ENCODE data around the gene ZBED4.
"Not testable (repeated sequence)": the region's sequence is repeated elsewhere in the genome, so short reads cannot be mapped to it uniquely, and the experiment has no call there.

ZBED4 gene

GRCh38 chr22:49812838-49813237 is 40.8 kb upstream of the ZBED4 start:
- no peak for TF ChIP-seq CTCF (conservative IDR thresholded peaks at IDR 0.05; ENCODE audit: low read length)
- H3K4me3 ChIP-seq (ENCODE audit: low read length) = no peak overlapping the region
- peak; percentile 26 for DNase-seq (ENCODE audit: low read depth)

- no peak for DNase-seq (ENCODE audit: low read depth)
- no peak overlapping the region for H3K4me3 ChIP-seq (ENCODE audit: low read length)
- no peak for TF ChIP-seq CTCF (conservative IDR thresholded peaks at IDR 0.05; ENCODE audit: low read length)
These were observed 39.4 kb upstream of the ZBED4 start for GRCh38 chr22:49814164-49814686.

- H3K4me3 ChIP-seq (ENCODE audit: low read length) = no peak overlapping the region
- TF ChIP-seq CTCF (conservative IDR thresholded peaks at IDR 0.05; ENCODE audit: low read length) = no peak
- DNase-seq (ENCODE audit: low read depth) = no peak
These were observed 38.8 kb upstream of the ZBED4 start for GRCh38 chr22:49814856-49815255.

- TF ChIP-seq CTCF (conservative IDR thresholded peaks at IDR 0.05; ENCODE audit: low read length) = no peak
- DNase-seq (ENCODE audit: low read depth) = no peak
- no peak overlapping the region for H3K4me3 ChIP-seq (ENCODE audit: low read length)
These were observed 38.0 kb upstream of the ZBED4 start for GRCh38 chr22:49815641-49816091.

- no peak overlapping the region for H3K4me3 ChIP-seq (ENCODE audit: low read length)
- no peak for TF ChIP-seq CTCF (conservative IDR thresholded peaks at IDR 0.05; ENCODE audit: low read length)
- DNase-seq (ENCODE audit: low read depth) = no peak
These were observed 36.3 kb upstream of the ZBED4 start for GRCh38 chr22:49817359-49817758.

- H3K4me3 ChIP-seq (ENCODE audit: low read length) = no peak overlapping the region
- peak; percentile 14; the same call in 1 of the 2 replicates for TF ChIP-seq CTCF (conservative IDR thresholded peaks at IDR 0.05; ENCODE audit: low read length)
- DNase-seq (ENCODE audit: low read depth) = no peak
These were observed 32.7 kb upstream of the ZBED4 start for GRCh38 chr22:49820984-49821383.

GRCh38 chr22:49821741-49822140 is 31.9 kb upstream of the ZBED4 start:
- H3K4me3 ChIP-seq (ENCODE audit: low read length) = not testable (repeated sequence)

More at GRCh38 chr22:49821741-49822140, 31.9 kb upstream of the ZBED4 start:
- not testable (repeated sequence) for DNase-seq (ENCODE audit: low read depth)
